Thyroid gland (tissue), 4 donors: ENCODE data around the gene PLA2G4A. TPM values are rescaled to one million over a fixed set of nuclear protein-coding genes. Genes with fewer than 3 reads are reported as not detected.

Experiments
- DNase-seq, 2 donors: peaks; one replicate each; pipeline ENCODE4 v3.0.0-alpha.2; 2019
- H3K27ac ChIP-seq, 3 donors: fragments of 200-600 bp; sonication (generic); 1 replicate in 2 of 3; 2 replicates in 1 of 3; pipeline ENCODE4 v1.5.1; 2016 to 2019; ENCODE audit warnings: mild to moderate bottlenecking in 1 of 3, moderate library complexity in 1 of 3
- H3K27me3 ChIP-seq: fragments of 200-600 bp; sonication (generic); one replicate; pipeline ENCODE4 v1.5.1; 2019
- H3K36me3 ChIP-seq, 2 donors: fragments of 200-600 bp; sonication (generic); one replicate each; pipeline ENCODE4 v1.5.1; 2016 to 2019
- H3K4me1 ChIP-seq, 2 donors: fragments of 200-600 bp; sonication (generic); one replicate each; pipeline ENCODE4 v1.5.1; 2017 to 2019
- H3K4me3 ChIP-seq, 3 donors: fragments of 200-600 bp; sonication (generic); replicated peaks in 1 of 3; 1 replicate in 2 of 3; 2 replicates in 1 of 3; pipeline ENCODE4 v1.5.1; 2016; ENCODE audit warnings: mild to moderate bottlenecking in 1 of 3
- H3K9me3 ChIP-seq: fragments of 200-600 bp; sonication (generic); one replicate; pipeline ENCODE4 v1.5.1; 2017
- CTCF ChIP-seq, 6 experiments: fragments of 200-600 bp in 3 of 6; fragments of 450-650 bp in 3 of 6; sonication (generic) in 3 of 6; IDR thresholded peaks; one replicate each; pipeline ENCODE4 v1.5.1; 2016 to 2019; ENCODE audit warnings: antibody characterized with exemption in 6 of 6, mild to moderate bottlenecking in 2 of 6, inconsistent platforms in 1 of 6, moderate library complexity in 1 of 6
- POLR2A ChIP-seq, 2 donors: fragments of 450-650 bp; IDR thresholded peaks; one replicate each; pipeline ENCODE4 v1.6.1; 2017; ENCODE audit warnings: antibody characterized with exemption in 2 of 2, mild to moderate bottlenecking in 2 of 2, moderate library complexity in 1 of 2
- WGBS, 2 donors: methylation state at CpG; one replicate each; pipeline ENCODE4 v1.1.5; 2017; 5-methylcytosine and 5-hydroxymethylcytosine counted together
- intact Hi-C: fragments of 100-400 bp; cut with DNase I; formaldehyde crosslinking; loops from one replicate; pipeline ENCODE4 v1.15.1; 2023
- total RNA-seq, 4 donors: library from RNA; depleted of rRNA; stranded (reverse); fragments of >200 nt; gene quantifications; one replicate each; pipeline ENCODE4 v1.2.3, GENCODE V29; 2016

The PLA2G4A gene
- total RNA-seq = 1 to 10 TPM; 3.4 to 6.4 (median 5.2) TPM

DNA sequence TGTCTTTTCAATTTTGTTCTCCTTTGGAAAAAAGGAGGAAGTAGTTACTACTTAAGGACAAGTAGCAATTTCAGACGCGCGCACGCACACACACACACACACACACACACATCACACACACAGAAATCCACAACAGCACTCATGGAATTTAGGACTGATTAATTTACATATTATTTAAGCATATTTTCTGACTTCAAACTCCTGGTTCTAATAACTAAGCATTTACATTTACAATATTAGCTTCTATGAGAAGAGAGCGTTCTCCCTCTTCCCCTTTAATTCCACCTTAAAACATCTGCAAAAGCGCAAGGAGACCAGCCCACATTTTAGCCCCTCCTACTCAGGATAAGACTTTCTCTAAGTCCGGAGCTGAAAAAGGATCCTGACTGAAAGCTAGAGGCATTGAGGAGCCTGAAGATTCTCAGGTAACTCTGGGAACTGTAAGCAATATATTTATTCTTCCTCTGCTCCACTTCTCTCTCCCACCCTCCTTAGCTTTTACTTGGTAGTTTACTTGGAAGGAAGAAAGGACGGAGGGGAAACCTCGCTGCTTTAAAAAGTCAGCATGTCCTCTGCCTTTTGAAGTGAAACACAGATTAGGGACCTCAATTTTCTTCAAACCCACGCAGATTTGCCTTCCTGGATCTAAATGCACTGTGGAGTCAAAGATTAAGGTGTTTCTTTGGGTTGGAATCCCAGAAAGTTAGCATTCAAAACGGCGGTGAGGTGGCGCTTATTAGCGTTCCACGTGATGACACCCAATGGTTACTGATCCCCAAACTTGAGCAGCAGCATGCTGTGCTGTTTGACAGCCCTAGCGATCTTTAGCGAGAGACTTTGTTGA, at the start of gene PLA2G4A:
TSS of gene PLA2G4A (plus strand) at position 339 of the 844 bp plus-strand sequence. CDS start 25,406 bp downstream, outside the sequence.
- Histone ChIP-seq H3K4me1 (no peaks in the 10 kb centered on the region), H3K36me3 (no peaks in the 10 kb centered on the region), H3K4me3 (peak within 1 kb of the TSS in 2 of 3 donors; percentile 30 to 41), H3K27me3 (no peaks in the 10 kb centered on the region), H3K9me3 (no peaks in the 10 kb centered on the region), H3K27ac (peak within 1 kb of the TSS; percentile 39 to 44 (median 41))
- peak in 1 of 2 donors; percentile 52 for TF ChIP-seq POLR2A (IDR thresholded peaks at IDR 0.05)
- TF ChIP-seq CTCF (IDR thresholded peaks at IDR 0.05) = no peak
- DNase-seq = peak; percentile 38 to 43
- 10% methylated on average over 17 of the region's 17 CpGs for WGBS, 2 donors
- intact Hi-C loops = no loop called here

- H3K4me3 ChIP-seq = no peak overlapping the region
- no peaks in the 10 kb centered on the region for H3K9me3 ChIP-seq
- no peak for DNase-seq
- intact Hi-C loops = no loop called here
- no peaks in the 10 kb centered on the region for H3K36me3 ChIP-seq
- TF ChIP-seq CTCF (IDR thresholded peaks at IDR 0.05) = no peak
- no peak for TF ChIP-seq POLR2A (IDR thresholded peaks at IDR 0.05)
- no peak overlapping the region for H3K27ac ChIP-seq
- H3K27me3 ChIP-seq = no peaks in the 10 kb centered on the region
- no peaks in the 10 kb centered on the region for H3K4me1 ChIP-seq
Observed at GRCh38 chr1:186780076-186780475, 48.7 kb upstream of the PLA2G4A start.

- no peak for TF ChIP-seq POLR2A (IDR thresholded peaks at IDR 0.05)
- no peak for TF ChIP-seq CTCF (IDR thresholded peaks at IDR 0.05)
- intact Hi-C loops = no loop called here
- Histone ChIP-seq H3K27ac (no peak overlapping the region), H3K4me1 (no peaks in the 10 kb centered on the region), H3K9me3 (no peaks in the 10 kb centered on the region), H3K4me3 (no peak overlapping the region), H3K36me3 (no peaks in the 10 kb centered on the region), H3K27me3 (no peaks in the 10 kb centered on the region)
- no peak for DNase-seq
- 74 to 85% methylated on average over 6 of the region's 6 CpGs for WGBS, 2 donors
Observed at GRCh38 chr1:186781730-186782129, 47.0 kb upstream of the PLA2G4A start.

GRCh38 chr1:186782791-186783190, 46.0 kb upstream of the PLA2G4A start:
- no peaks in the 10 kb centered on the region for H3K27me3 ChIP-seq
- TF ChIP-seq CTCF (IDR thresholded peaks at IDR 0.05) = no peak
- TF ChIP-seq POLR2A (IDR thresholded peaks at IDR 0.05) = no peak
- DNase-seq = no peak
- no peaks in the 10 kb centered on the region for H3K4me1 ChIP-seq
- intact Hi-C loops = no loop called here
- H3K27ac ChIP-seq = no peak overlapping the region
- H3K36me3 ChIP-seq = no peaks in the 10 kb centered on the region
- H3K9me3 ChIP-seq = no peaks in the 10 kb centered on the region
- WGBS, 2 donors = 89% methylated on average over 4 of the region's 4 CpGs
- no peak overlapping the region for H3K4me3 ChIP-seq

- 84 to 86% methylated on average over 3 of the region's 3 CpGs for WGBS, 2 donors
- Histone ChIP-seq H3K36me3 (no peaks in the 10 kb centered on the region), H3K27ac (no peak overlapping the region), H3K27me3 (no peaks in the 10 kb centered on the region), H3K4me1 (no peaks in the 10 kb centered on the region), H3K4me3 (no peak overlapping the region), H3K9me3 (no peaks in the 10 kb centered on the region)
- intact Hi-C loops = no loop called here
- TF ChIP-seq CTCF (IDR thresholded peaks at IDR 0.05) (no peak), POLR2A (IDR thresholded peaks at IDR 0.05) (no peak)
- no peak for DNase-seq
Observed at GRCh38 chr1:186783193-186783592, 45.6 kb upstream of the PLA2G4A start.
